ENCODE data around the gene GPALPP1. TPM values are rescaled to one million over a fixed set of nuclear protein-coding genes. Genes with fewer than 3 reads are reported as not detected.

The GPALPP1 gene
- total and polyA plus RNA-seq, 2 of the 4 experiments (the other 2 are of a cell fraction): 10.6 to 12.5 TPM

DNA sequence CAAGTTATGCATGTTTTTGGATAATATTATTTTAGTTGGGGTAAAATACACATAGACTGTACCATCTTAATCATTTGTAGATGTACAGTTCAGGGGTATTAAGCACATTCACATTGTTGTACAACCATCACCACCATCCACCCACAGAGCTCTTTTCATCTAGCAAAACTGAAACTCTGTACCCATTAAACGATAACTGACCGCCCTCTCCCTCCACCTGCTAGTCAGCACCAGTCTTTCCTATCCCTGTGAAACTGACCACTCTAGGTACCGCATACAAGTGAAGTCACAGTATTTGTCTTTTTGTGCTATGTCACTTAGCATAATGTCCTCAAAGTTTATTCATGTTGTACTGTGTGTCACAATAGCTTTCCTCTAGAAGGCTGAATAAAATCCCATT is 70.7 kb downstream of the GPALPP1 start:
- Histone ChIP-seq H2AFZ (replicated peaks; ENCODE audit: low read length, poor library complexity) (no peak overlapping the region), H3K4me1 (ENCODE audit: control insufficient read depth, insufficient read depth, low read length) (peaks cover 12% of the 10 kb centered on the region), H4K20me1 (ENCODE audit: insufficient read depth, low read length) (no peaks in the 10 kb centered on the region), H3K4me2 (ENCODE audit: low read depth, low read length) (no peak overlapping the region), H3K56ac (ENCODE audit: extremely low read depth, insufficient read depth, low read length) (no peak overlapping the region), H2BK20ac (ENCODE audit: low read depth, low read length) (no peak overlapping the region), H3K36me3 (ENCODE audit: control insufficient read depth, insufficient read depth, low read length) (no peaks in the 10 kb centered on the region), H4K5ac (ENCODE audit: low read depth, low read length) (no peak overlapping the region), H3K79me1 (ENCODE audit: low read depth in 1 of 2, low read length in 2 of 2) (no peaks in the 10 kb centered on the region), H3K23ac (ENCODE audit: low read depth, low read length) (no peak overlapping the region), H3K27ac (ENCODE audit: insufficient read depth, low read length) (no peak overlapping the region), H2BK5ac (ENCODE audit: low read depth, low read length, poor library complexity, severe bottlenecking) (no peak overlapping the region), H3K18ac (ENCODE audit: low read depth, low read length) (no peak overlapping the region), H3K14ac (replicated peaks; ENCODE audit: low read depth, low read length) (no peak overlapping the region), H2BK120ac (ENCODE audit: low read depth, low read length) (no peak overlapping the region), H3K9me1 (ENCODE audit: insufficient read depth, low read length) (peaks cover 10% of the 10 kb centered on the region), H3K4ac (ENCODE audit: low read depth, low read length) (no peak overlapping the region; the same call in 1 of the 2 replicates), H2BK15ac (ENCODE audit: low read depth, low read length) (no peak overlapping the region), H2AK5ac (ENCODE audit: low read depth, low read length) (no peak overlapping the region), H4K91ac (ENCODE audit: insufficient read depth, low read depth, low read length) (no peak overlapping the region), H3K27me3 (ENCODE audit: control insufficient read depth, insufficient read depth, low read length) (no peaks in the 10 kb centered on the region), H4K8ac (ENCODE audit: low read depth in 2 of 2, low read length in 2 of 2) (no peak overlapping the region), H3K9ac (ENCODE audit: low read depth, low read length) (no peak overlapping the region), H3K4me3 (ENCODE audit: insufficient read depth, low read depth, low read length) (no peak overlapping the region), H2AK9ac (replicated peaks; ENCODE audit: low read depth, low read length, poor library complexity) (no peak overlapping the region), H3K9me3 (ENCODE audit: control insufficient read depth, insufficient read depth, low read length) (no peaks in the 10 kb centered on the region)
- no TSS peak for BruUV-seq (replicated peaks)
- intact Hi-C loops (cut with micrococcal nuclease) (no loop called here), dilution Hi-C loops (cut with HindIII; ENCODE audit: low sequenced_read_pairs, unreplicated experiment) (no loop called here), in situ Hi-C loops (cut with MboI; ENCODE audit: low sequenced_read_pairs) (no loop called here)
- ATAC-seq (ENCODE audit: low read depth) (no peak), DNase-seq (no peak)
- CTCF ChIA-PET: no interaction called here
- no CpG with 5 or more reads among the region's 3 CpGs for WGBS, 2 experiments (ENCODE audit: extremely low coverage in 2 of 2, insufficient read length in 1 of 2)
- POLR2A ChIA-PET (ENCODE audit: unreplicated experiment): no interaction called here
- TF ChIP-seq, protein P1, sequence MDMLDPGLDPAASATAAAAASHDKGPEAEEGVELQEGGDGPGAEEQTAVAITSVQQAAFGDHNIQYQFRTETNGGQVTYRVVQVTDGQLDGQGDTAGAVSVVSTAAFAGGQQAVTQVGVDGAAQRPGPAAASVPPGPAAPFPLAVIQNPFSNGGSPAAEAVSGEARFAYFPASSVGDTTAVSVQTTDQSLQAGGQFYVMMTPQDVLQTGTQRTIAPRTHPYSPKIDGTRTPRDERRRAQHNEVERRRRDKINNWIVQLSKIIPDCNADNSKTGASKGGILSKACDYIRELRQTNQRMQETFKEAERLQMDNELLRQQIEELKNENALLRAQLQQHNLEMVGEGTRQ (IDR thresholded peaks at IDR 0.05; ENCODE audit: low read depth, low read length): no peak

Data from IMR-90 (cell line).